ENCODE results near the gene PCDHA11.

DNA sequence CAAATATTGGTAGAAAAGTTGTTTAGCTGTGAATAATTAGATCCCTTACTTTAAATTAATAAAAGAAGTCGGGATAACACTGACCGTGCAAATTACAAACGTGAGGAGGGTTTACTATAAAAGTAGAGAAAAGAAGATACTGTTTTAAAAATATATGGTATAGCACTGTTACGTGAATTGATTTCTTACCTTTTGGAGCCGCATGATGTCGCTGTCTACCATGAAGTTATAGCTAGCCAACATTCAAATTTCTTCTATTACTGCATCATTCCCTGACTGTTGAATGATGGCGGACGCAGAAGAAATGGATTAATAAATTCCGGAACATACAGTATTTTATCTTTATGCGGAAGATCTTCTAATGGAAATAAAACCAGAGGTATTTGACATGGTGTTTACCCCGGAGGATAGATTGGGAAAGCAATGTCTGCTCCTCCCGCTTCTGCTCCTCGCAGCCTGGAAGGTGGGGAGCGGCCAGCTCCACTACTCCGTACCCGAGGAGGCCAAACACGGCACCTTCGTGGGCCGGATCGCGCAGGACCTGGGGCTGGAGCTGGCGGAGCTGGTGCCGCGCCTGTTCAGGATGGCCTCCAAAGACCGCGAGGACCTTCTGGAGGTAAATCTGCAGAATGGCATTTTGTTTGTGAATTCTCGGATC, 40.9 kb upstream of the PCDHA11 start, which contains the start of gene PCDHA6:
- TF ChIP-seq, protein P1, sequence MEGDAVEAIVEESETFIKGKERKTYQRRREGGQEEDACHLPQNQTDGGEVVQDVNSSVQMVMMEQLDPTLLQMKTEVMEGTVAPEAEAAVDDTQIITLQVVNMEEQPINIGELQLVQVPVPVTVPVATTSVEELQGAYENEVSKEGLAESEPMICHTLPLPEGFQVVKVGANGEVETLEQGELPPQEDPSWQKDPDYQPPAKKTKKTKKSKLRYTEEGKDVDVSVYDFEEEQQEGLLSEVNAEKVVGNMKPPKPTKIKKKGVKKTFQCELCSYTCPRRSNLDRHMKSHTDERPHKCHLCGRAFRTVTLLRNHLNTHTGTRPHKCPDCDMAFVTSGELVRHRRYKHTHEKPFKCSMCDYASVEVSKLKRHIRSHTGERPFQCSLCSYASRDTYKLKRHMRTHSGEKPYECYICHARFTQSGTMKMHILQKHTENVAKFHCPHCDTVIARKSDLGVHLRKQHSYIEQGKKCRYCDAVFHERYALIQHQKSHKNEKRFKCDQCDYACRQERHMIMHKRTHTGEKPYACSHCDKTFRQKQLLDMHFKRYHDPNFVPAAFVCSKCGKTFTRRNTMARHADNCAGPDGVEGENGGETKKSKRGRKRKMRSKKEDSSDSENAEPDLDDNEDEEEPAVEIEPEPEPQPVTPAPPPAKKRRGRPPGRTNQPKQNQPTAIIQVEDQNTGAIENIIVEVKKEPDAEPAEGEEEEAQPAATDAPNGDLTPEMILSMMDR (IDR thresholded peaks at IDR 0.05) = no peak
- no peak for TF ChIP-seq POLR2A (IDR thresholded peaks at IDR 0.05)

Data from adrenal gland (tissue), 5 donors.